Measurements from ENCODE around the gene NOPCHAP1. TPM values are rescaled to one million over a fixed set of nuclear protein-coding genes. Genes with fewer than 3 reads are reported as not detected.

Gene NOPCHAP1
- total and polyA plus RNA-seq, 10 of the 15 experiments (the other 5 are each of a cell fraction or from before 2014, with no cell fraction given), result 28.0 to 115 (median 40.9) TPM

GRCh38 chr12:104958001-104958804 lies 27.9 kb upstream of the NOPCHAP1 start, which contains the start of gene SLC41A2 (continued):
- TF ChIP-seq, protein P1, sequence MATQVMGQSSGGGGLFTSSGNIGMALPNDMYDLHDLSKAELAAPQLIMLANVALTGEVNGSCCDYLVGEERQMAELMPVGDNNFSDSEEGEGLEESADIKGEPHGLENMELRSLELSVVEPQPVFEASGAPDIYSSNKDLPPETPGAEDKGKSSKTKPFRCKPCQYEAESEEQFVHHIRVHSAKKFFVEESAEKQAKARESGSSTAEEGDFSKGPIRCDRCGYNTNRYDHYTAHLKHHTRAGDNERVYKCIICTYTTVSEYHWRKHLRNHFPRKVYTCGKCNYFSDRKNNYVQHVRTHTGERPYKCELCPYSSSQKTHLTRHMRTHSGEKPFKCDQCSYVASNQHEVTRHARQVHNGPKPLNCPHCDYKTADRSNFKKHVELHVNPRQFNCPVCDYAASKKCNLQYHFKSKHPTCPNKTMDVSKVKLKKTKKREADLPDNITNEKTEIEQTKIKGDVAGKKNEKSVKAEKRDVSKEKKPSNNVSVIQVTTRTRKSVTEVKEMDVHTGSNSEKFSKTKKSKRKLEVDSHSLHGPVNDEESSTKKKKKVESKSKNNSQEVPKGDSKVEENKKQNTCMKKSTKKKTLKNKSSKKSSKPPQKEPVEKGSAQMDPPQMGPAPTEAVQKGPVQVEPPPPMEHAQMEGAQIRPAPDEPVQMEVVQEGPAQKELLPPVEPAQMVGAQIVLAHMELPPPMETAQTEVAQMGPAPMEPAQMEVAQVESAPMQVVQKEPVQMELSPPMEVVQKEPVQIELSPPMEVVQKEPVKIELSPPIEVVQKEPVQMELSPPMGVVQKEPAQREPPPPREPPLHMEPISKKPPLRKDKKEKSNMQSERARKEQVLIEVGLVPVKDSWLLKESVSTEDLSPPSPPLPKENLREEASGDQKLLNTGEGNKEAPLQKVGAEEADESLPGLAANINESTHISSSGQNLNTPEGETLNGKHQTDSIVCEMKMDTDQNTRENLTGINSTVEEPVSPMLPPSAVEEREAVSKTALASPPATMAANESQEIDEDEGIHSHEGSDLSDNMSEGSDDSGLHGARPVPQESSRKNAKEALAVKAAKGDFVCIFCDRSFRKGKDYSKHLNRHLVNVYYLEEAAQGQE (IDR thresholded peaks at IDR 0.05; ENCODE audit: low read depth, low read length), result no peak
- TF ChIP-seq MLLT1 (IDR thresholded peaks at IDR 0.05) (0 out of 2 replicates have a peak, but pooled peaks have one; percentile 45), JUNB (IDR thresholded peaks at IDR 0.05) (peak; percentile 26; the same call in 1 of the 2 replicates), MTA3 (IDR thresholded peaks at IDR 0.05; ENCODE audit: borderline replicate concordance, low read length) (no peak; the same call in 1 of the 2 replicates), HDAC6 (IDR thresholded peaks at IDR 0.05; ENCODE audit: unreplicated experiment) (no peak), PAX5 (IDR thresholded peaks at IDR 0.05; ENCODE audit: borderline replicate concordance, low read depth, low read length) (peak; percentile 26; the same call in 1 of the 2 replicates), ZNF217 (IDR thresholded peaks at IDR 0.05) (no peak), EP300 (IDR thresholded peaks at IDR 0.05; ENCODE audit: borderline replicate concordance in 1 of 2, control insufficient read depth in 1 of 2, low read depth in 2 of 2, low read length in 2 of 2) (0 out of 4 replicates have a peak, but pooled peaks of 1 of the 2 experiments have one; percentile 26), IKZF2 (IDR thresholded peaks at IDR 0.05) (peak; percentile 50 to 66), HDGF (IDR thresholded peaks at IDR 0.05) (peak; percentile 70; the same call in 1 of the 2 replicates), CEBPB (IDR thresholded peaks at IDR 0.05; ENCODE audit: borderline replicate concordance in 1 of 2, low read depth in 2 of 2, low read length in 2 of 2) (no peak), PML (IDR thresholded peaks at IDR 0.05; ENCODE audit: low read length) (no peak; the same call in 1 of the 2 replicates), GATAD2B (conservative IDR thresholded peaks at IDR 0.05; ENCODE audit: low read depth) (peak; percentile 68; the same call in 1 of the 2 replicates), SRF (IDR thresholded peaks at IDR 0.05; ENCODE audit: low read depth in 2 of 2, low read length in 2 of 2) (0 out of 4 replicates have a peak, but pooled peaks of 1 of the 2 experiments have one; percentile 25)
- TF ChIP-seq, protein P2, sequence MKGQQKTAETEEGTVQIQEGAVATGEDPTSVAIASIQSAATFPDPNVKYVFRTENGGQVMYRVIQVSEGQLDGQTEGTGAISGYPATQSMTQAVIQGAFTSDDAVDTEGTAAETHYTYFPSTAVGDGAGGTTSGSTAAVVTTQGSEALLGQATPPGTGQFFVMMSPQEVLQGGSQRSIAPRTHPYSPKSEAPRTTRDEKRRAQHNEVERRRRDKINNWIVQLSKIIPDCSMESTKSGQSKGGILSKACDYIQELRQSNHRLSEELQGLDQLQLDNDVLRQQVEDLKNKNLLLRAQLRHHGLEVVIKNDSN (IDR thresholded peaks at IDR 0.05; ENCODE audit: borderline replicate concordance, extremely low read length, insufficient read depth, low read depth, low read length), result peak; percentile 39
- TF ChIP-seq, protein P3, sequence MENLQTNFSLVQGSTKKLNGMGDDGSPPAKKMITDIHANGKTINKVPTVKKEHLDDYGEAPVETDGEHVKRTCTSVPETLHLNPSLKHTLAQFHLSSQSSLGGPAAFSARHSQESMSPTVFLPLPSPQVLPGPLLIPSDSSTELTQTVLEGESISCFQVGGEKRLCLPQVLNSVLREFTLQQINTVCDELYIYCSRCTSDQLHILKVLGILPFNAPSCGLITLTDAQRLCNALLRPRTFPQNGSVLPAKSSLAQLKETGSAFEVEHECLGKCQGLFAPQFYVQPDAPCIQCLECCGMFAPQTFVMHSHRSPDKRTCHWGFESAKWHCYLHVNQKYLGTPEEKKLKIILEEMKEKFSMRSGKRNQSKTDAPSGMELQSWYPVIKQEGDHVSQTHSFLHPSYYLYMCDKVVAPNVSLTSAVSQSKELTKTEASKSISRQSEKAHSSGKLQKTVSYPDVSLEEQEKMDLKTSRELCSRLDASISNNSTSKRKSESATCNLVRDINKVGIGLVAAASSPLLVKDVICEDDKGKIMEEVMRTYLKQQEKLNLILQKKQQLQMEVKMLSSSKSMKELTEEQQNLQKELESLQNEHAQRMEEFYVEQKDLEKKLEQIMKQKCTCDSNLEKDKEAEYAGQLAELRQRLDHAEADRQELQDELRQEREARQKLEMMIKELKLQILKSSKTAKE (IDR thresholded peaks at IDR 0.05; ENCODE audit: low read depth, poor library complexity, severe bottlenecking), result peak; percentile 42
